Endothelial cell of umbilical vein (primary cell): ENCODE measurements around the gene ASXL1. TPM values are rescaled to one million over a fixed set of nuclear protein-coding genes. Genes with fewer than 3 reads are reported as not detected.

Experiments used
- BruUV-seq: library from RNA; stranded (reverse); fragments of 400-500 nt; replicated peaks from 2 replicates; lab custom pipeline; 2021; lab: Mats Ljungman, UMichigan
- CTCF ChIA-PET: fragments of 300-600, 350-600 bp; sonication (Branson Sonifier 250); formaldehyde crosslinking; loops from one replicate; lab custom pipeline; 2021; ENCODE audit warnings: antibody characterized with exemption, inconsistent platforms; lab: Charles Lee
- POLR2A ChIA-PET: fragments of 300-600, 350-600 bp; sonication (Branson Sonifier 250); formaldehyde crosslinking; loops from one replicate; lab custom pipeline; 2021; ENCODE audit warnings: antibody characterized with exemption, inconsistent platforms; lab: Charles Lee
- DNase-seq: peaks from one replicate; pipeline ENCODE4 v3.0.0-alpha.2; 2011; ENCODE audit warnings: low read depth, low spot score
- FAIRE-seq: peaks from 2 replicates; lab custom pipeline; 2011; peaks lifted over from hg19 to GRCh38; lab: Jason Lieb, UNC
- H2AFZ ChIP-seq: 2 replicates; pipeline ENCODE4 v1.6.0; 2012; ENCODE audit warnings: low read depth, low read length, control low read depth, inconsistent platforms
- H3K27ac ChIP-seq: 2 replicates; pipeline ENCODE4 v1.5.1; 2011; ENCODE audit warnings: low read depth, mild to moderate bottlenecking, control low read depth, low read length, moderate library complexity; ENCODE audit not compliant: insufficient read depth
- H3K27me3 ChIP-seq, 2 experiments: 2 replicates each; pipeline versions ENCODE4 v1.6.0 to v1.6.1; 2011; ENCODE audit warnings: low read length in 2 of 2, mixed read lengths in 1 of 2; ENCODE audit not compliant: control insufficient read depth in 2 of 2, insufficient read depth in 2 of 2
- H3K36me3 ChIP-seq, 2 experiments: 2 replicates in 1 of 2; 3 replicates in 1 of 2; pipeline ENCODE4 v1.5.1; 2011; ENCODE audit warnings: low read length in 2 of 2, mild to moderate bottlenecking in 1 of 2, moderate library complexity in 1 of 2; ENCODE audit not compliant: control insufficient read depth in 2 of 2, insufficient read depth in 2 of 2; ENCODE audit errors: extremely low read depth in 1 of 2
- H3K4me1 ChIP-seq: 3 replicates; pipeline ENCODE4 v1.5.1; 2011; ENCODE audit warnings: mild to moderate bottlenecking, low read length; ENCODE audit not compliant: control insufficient read depth, insufficient read depth; ENCODE audit errors: extremely low read depth
- H3K4me2 ChIP-seq: 2 replicates; pipeline ENCODE4 v1.6.1; 2011; ENCODE audit warnings: low read length, control low read depth, mixed read lengths; ENCODE audit not compliant: insufficient read depth
- H3K4me3 ChIP-seq, 3 experiments: fragments of 200-600 bp in 1 of 3; sonication (generic), shearing (Covaris generic) in 1 of 3; replicated peaks in 1 of 3; 2 replicates each; pipeline ENCODE4 v1.5.1; 2011 to 2016; ENCODE audit warnings: control low read depth in 3 of 3, low read length in 3 of 3, mild to moderate bottlenecking in 2 of 3, inconsistent platforms in 1 of 3, low read depth in 1 of 3, moderate library complexity in 1 of 3; ENCODE audit not compliant: insufficient read depth in 1 of 3
- H3K79me2 ChIP-seq: 2 replicates; pipeline ENCODE4 v1.6.0; 2012; ENCODE audit warnings: low read length, inconsistent platforms; ENCODE audit not compliant: control insufficient read depth, insufficient read depth
- H3K9ac ChIP-seq: replicated peaks from 2 replicates; pipeline ENCODE3; 2011; ENCODE audit warnings: low read length, control low read depth; ENCODE audit not compliant: insufficient read depth; ENCODE audit errors: extremely low read depth
- H3K9me1 ChIP-seq: replicated peaks from 3 replicates; pipeline ENCODE4 v1.6.0; 2011; ENCODE audit warnings: mild to moderate bottlenecking, low read length; ENCODE audit not compliant: control insufficient read depth, insufficient read depth; ENCODE audit errors: extremely low read depth
- H3K9me3 ChIP-seq: replicated peaks from 2 replicates; pipeline ENCODE4 v1.5.1; 2012; ENCODE audit warnings: low read length, inconsistent platforms; ENCODE audit not compliant: control insufficient read depth, insufficient read depth
- H4K20me1 ChIP-seq: replicated peaks from 2 replicates; pipeline ENCODE3; 2011; ENCODE audit warnings: mild to moderate bottlenecking, low read length; ENCODE audit not compliant: control insufficient read depth, insufficient read depth; ENCODE audit errors: extremely low read depth
- CTCF ChIP-seq, 2 donors: IDR thresholded peaks; 1 replicate in 1 of 2; 2 replicates in 1 of 2; pipeline ENCODE4 v1.5.1; 2011; ENCODE audit warnings: low read length in 2 of 2, mild to moderate bottlenecking in 2 of 2, moderate library complexity in 2 of 2, control low read depth in 1 of 2, inconsistent platforms in 1 of 2, low read depth in 1 of 2; ENCODE audit not compliant: insufficient read depth in 1 of 2; ENCODE audit errors: extremely low read depth in 1 of 2
- EZH2 ChIP-seq: IDR thresholded peaks from 2 replicates; pipeline ENCODE4 v1.6.1; 2012; ENCODE audit warnings: borderline replicate concordance, low read depth, mild to moderate bottlenecking, moderate library complexity, low read length, inconsistent platforms; ENCODE audit not compliant: severe bottlenecking
- FOS ChIP-seq: IDR thresholded peaks from 2 replicates; pipeline ENCODE4 v1.6.1; 2011; ENCODE audit warnings: mild to moderate bottlenecking, low read length, moderate library complexity, borderline replicate concordance; ENCODE audit not compliant: insufficient read depth
- GATA2 ChIP-seq: IDR thresholded peaks from 2 replicates; pipeline ENCODE4 v1.7.0; 2011; ENCODE audit warnings: low read depth, mild to moderate bottlenecking, moderate library complexity, mixed read lengths, low read length; ENCODE audit not compliant: insufficient read length, insufficient read depth
- JUN ChIP-seq: IDR thresholded peaks from 2 replicates; pipeline ENCODE4 v1.6.1; 2011; ENCODE audit warnings: borderline replicate concordance, low read depth; ENCODE audit not compliant: insufficient read length, insufficient read depth
- MAX ChIP-seq: IDR thresholded peaks from 2 replicates; pipeline ENCODE4 v1.6.1; 2011; ENCODE audit not compliant: insufficient read depth, insufficient read length
- MYC ChIP-seq: IDR thresholded peaks from one replicate; pipeline ENCODE4 v1.6.1; 2011; ENCODE audit warnings: mild to moderate bottlenecking, low read depth, low read length
- POLR2A ChIP-seq: IDR thresholded peaks from 2 replicates; pipeline ENCODE4 v1.6.1; 2012; ENCODE audit warnings: low read depth, mild to moderate bottlenecking, control low read depth, low read length
- POLR2AphosphoS5 ChIP-seq: IDR thresholded peaks from 2 replicates; pipeline ENCODE4 v1.6.1; 2012; ENCODE audit warnings: low read depth, mild to moderate bottlenecking, control low read depth, low read length, moderate library complexity; ENCODE audit not compliant: insufficient read depth
- dilution Hi-C: fragments of 300-500 bp; cut with MboI; formaldehyde crosslinking; loops from one replicate; pipeline ENCODE4 v1.15.0; 2019; ENCODE audit warnings: low sequenced_read_pairs; ENCODE audit not compliant: extremely low pct_ligation_motif_present
- intact Hi-C: fragments of 100-400 bp; cut with micrococcal nuclease; formaldehyde crosslinking; loops from one replicate; pipeline ENCODE4 v1.10.0; 2022
- polyA plus RNA-seq, 4 experiments: library from polyadenylated mRNA; depleted of rRNA in 3 of 4; stranded (reverse) in 3 of 4; unstranded in 1 of 4; fragments of >200 nt; gene quantifications; 2 replicates each; pipeline versions ENCODE4 v1.2.1 to v1.2.3, GENCODE V29; 2011 to 2012; ENCODE audit warnings: missing spikeins in 1 of 4
- total RNA-seq: library from RNA; stranded (reverse); gene quantifications from 2 replicates; pipeline ENCODE4 v1.2.3, GENCODE V29; 2021

The ASXL1 gene
- total and polyA plus RNA-seq, 2 donors (not counting 3 experiments of a cell fraction or from before 2014, with no cell fraction given), result 45.4 to 101 TPM

- POLR2A ChIA-PET, result no interaction called here
- Histone ChIP-seq H3K27me3 (no peaks in the 10 kb centered on the region), H3K9me1 (no peaks in the 10 kb centered on the region), H3K4me3 (no peak overlapping the region), H3K4me1 (peaks cover 8% of the 10 kb centered on the region), H3K9me3 (no peaks in the 10 kb centered on the region), H3K79me2 (peaks cover 53% of the 10 kb centered on the region), H4K20me1 (no peaks in the 10 kb centered on the region), H3K36me3 (peaks cover 33 to 84% of the 10 kb centered on the region in 2 experiments), H3K4me2 (no peak overlapping the region), H3K27ac (no peak overlapping the region), H3K9ac (no peak overlapping the region), H2AFZ (no peak overlapping the region)
- no peak for FAIRE-seq
- intact Hi-C loops, result no loop called here
- TF ChIP-seq POLR2AphosphoS5 (no peak), CTCF (IDR thresholded peaks at IDR 0.05; ENCODE audit: extremely low read depth in 1 of 2, insufficient read depth in 1 of 2, low read depth in 1 of 2, low read length in 2 of 2) (no peak), MAX (no peak), EZH2 (no peak), FOS (no peak), MYC (no peak), JUN (no peak), POLR2A (no peak), GATA2 (no peak)
- dilution Hi-C loops, result no loop called here
- CTCF ChIA-PET, result interaction anchor here (0.9 kb wide), 1 partner anchor 13 kb away, joined by 3 read pairs; no protein-coding TSS in a partner anchor
- BruUV-seq, result no TSS peak
- no peak for DNase-seq
Observed at GRCh38 chr20:32451682-32452461, 93.7 kb downstream of the ASXL1 start.
